Adipocyte (in vitro differentiated cells): Measurements from ENCODE around the gene DEPP1.

Experiments used
- DNase-seq: peaks from one replicate; pipeline ENCODE4 v3.0.0-alpha.2; 2015; ENCODE audit warnings: low read depth
- H3K27me3 ChIP-seq: replicated peaks from 2 replicates; pipeline ENCODE4 v1.7.0; 2013; ENCODE audit warnings: mild to moderate bottlenecking, low read length, moderate library complexity; ENCODE audit not compliant: control insufficient read depth, insufficient read depth
- H3K36me3 ChIP-seq: 2 replicates; pipeline ENCODE4 v1.7.0; 2013; ENCODE audit warnings: low read length, mild to moderate bottlenecking, moderate library complexity; ENCODE audit not compliant: control insufficient read depth, insufficient read depth, severe bottlenecking
- H3K4me1 ChIP-seq: 2 replicates; pipeline ENCODE4 v1.7.0; 2013; ENCODE audit warnings: mild to moderate bottlenecking, low read length, moderate library complexity; ENCODE audit not compliant: control insufficient read depth, insufficient read depth
- H3K4me3 ChIP-seq: 2 replicates; pipeline ENCODE4 v1.7.0; 2013; ENCODE audit warnings: mild to moderate bottlenecking, low read length, moderate library complexity
- H3K9ac ChIP-seq: 2 replicates; pipeline ENCODE4 v1.7.0; 2013; ENCODE audit warnings: mild to moderate bottlenecking, low read length, moderate library complexity
- H3K9me3 ChIP-seq: 2 replicates; pipeline ENCODE4 v1.7.0; 2013; ENCODE audit warnings: mild to moderate bottlenecking, low read length, moderate library complexity; ENCODE audit not compliant: control insufficient read depth

Gene DEPP1

DNA sequence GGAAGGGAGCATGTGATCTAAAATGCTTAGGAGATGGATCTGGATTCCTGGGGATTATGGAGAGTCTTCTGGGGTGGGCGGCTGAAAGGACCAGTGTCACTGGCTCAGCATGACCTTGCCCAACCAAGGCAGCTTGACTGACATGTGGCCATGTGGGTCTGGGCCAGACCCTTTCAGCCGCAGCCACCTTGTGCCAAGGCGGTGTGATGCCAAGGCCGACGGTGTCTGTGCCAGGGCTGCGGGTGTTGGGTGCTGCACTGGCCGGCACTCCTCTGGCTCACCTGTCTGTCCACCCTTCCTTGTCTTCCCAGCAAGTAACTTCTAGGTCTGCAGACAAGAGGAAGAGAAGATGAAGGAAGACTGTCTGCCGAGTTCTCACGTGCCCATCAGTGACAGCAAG, 8.8 kb downstream of the DEPP1 start:
- no peak overlapping the region for H3K9ac ChIP-seq
- no peaks in the 10 kb centered on the region for H3K27me3 ChIP-seq
- H3K36me3 ChIP-seq, result peaks cover 40% of the 10 kb centered on the region
- H3K9me3 ChIP-seq, result no peaks in the 10 kb centered on the region
- H3K4me3 ChIP-seq, result no peak overlapping the region
- DNase-seq, result no peak
- H3K4me1 ChIP-seq, result peaks cover 60% of the 10 kb centered on the region

DNA sequence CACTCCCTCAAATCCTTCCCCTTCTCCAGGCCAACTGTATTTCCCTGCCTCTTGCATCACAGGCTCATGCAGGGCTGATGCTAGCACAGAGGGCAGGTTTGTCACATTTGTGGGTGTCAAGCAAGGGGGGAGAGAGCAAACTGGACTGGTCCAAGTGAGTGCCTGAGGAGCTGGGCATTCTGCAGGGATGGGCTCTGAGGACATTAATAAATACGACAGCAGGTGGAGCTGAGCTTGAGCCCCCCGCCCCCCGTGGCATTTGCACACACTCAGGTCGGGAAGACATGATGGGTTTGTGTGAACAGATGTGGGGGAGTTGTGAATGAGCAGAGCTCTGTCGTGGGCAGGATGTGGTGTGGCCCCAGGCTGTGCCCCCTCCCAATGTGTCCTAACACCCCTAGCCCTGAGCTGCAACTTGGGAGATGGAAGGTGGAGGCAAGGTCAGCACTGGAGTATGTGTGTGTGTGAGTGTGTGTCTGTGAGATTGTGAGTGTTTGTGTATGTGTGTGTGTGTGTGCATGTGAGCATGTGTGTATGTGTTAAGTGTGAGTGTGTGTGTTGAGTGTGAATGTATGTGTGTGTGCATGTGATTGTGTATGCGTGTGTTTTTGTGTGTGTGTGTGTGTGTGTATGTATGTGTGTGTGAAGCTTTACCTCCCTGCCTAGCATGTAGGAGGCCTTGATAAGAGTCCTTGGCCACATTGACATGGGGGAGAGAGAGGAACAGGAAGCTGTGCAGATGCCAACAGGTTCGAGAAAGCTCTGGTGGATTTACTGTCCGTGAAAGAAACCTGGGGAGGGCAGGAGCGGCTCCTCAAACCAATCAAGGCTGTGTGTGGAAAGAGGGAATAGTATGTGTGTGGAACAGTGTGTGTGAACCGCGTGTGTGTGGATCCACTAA, 9.9 kb downstream of the DEPP1 start:
- H3K27me3 ChIP-seq, result no peaks in the 10 kb centered on the region
- no peak for DNase-seq
- H3K4me1 ChIP-seq, result peaks cover 60% of the 10 kb centered on the region
- H3K36me3 ChIP-seq, result peaks cover 40% of the 10 kb centered on the region
- peak overlapping the region; percentile 82 for H3K9ac ChIP-seq
- H3K9me3 ChIP-seq, result no peaks in the 10 kb centered on the region
- H3K4me3 ChIP-seq, result peak overlapping the region; percentile 51

- Histone ChIP-seq H3K36me3 (peaks cover 37% of the 10 kb centered on the region), H3K27me3 (no peaks in the 10 kb centered on the region), H3K4me1 (peaks cover 60% of the 10 kb centered on the region), H3K4me3 (peak overlapping the region; percentile 51), H3K9me3 (no peaks in the 10 kb centered on the region), H3K9ac (peak overlapping the region; percentile 82)
- DNase-seq, result peak; percentile 77
Observed at GRCh38 chr10:44968091-44968490, 10.5 kb downstream of the DEPP1 start.

DNA sequence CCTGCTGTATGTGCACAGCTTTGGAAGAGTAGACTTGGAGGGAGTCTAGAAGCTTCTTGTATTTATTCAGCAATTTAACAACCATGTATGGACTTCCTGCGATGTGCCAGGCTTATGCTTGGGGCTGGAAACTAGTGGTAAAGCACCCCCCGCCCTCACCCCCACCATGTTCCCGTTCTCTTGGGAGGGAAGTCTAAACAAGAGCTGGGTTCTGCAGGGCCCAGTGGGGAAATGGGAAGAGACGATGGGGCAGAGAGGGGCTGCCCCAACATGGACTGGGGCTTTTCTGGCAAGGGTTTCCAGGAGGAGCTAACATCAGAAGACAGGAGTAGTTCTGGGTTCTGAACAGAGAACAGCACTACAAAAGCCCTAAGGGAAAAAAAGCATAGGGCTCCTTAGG, 11.0 kb downstream of the DEPP1 start:
- Histone ChIP-seq H3K27me3 (no peaks in the 10 kb centered on the region), H3K4me3 (peak overlapping the region; percentile 51), H3K4me1 (peaks cover 63% of the 10 kb centered on the region), H3K36me3 (peaks cover 32% of the 10 kb centered on the region), H3K9ac (peak overlapping the region; percentile 82), H3K9me3 (no peaks in the 10 kb centered on the region)
- DNase-seq, result no peak

DNA sequence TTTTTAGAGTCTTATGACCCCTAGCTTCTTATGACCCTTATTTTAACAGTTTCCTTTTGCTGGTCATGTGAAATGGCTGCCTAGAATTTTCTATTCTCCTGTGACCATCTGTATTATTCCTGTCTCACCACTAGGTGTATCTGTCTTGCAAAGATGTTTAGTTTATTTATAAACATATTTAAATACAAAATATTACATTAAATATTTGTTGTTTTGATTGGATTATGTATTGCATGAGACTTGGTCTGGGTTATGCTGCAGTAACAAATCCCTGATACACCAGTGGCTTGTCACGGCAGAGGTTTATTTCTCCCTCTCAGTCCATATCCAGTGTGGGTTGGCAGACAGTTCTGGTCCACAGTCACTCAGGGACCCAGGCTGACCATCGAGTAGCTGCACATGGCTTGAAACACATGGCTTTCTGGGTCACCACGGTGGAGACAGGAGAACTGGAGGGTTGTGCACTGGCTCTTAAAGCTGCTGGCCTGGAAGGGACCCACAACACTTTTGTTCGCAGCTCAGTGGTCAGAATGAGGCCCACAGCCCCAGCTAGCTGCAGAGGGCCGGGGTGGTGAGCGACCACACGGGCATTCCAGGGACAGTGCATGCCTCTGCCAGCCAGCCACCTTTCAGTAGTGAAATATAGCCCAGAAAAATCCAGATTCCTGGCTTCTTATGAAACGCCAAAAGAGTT, 11.6 kb downstream of the DEPP1 start:
- peak; percentile 23 for DNase-seq
- Histone ChIP-seq H3K27me3 (no peaks in the 10 kb centered on the region), H3K9me3 (no peaks in the 10 kb centered on the region), H3K4me1 (peaks cover 70% of the 10 kb centered on the region), H3K4me3 (no peak overlapping the region), H3K36me3 (peaks cover 26% of the 10 kb centered on the region), H3K9ac (peak overlapping the region; percentile 82)

DNA sequence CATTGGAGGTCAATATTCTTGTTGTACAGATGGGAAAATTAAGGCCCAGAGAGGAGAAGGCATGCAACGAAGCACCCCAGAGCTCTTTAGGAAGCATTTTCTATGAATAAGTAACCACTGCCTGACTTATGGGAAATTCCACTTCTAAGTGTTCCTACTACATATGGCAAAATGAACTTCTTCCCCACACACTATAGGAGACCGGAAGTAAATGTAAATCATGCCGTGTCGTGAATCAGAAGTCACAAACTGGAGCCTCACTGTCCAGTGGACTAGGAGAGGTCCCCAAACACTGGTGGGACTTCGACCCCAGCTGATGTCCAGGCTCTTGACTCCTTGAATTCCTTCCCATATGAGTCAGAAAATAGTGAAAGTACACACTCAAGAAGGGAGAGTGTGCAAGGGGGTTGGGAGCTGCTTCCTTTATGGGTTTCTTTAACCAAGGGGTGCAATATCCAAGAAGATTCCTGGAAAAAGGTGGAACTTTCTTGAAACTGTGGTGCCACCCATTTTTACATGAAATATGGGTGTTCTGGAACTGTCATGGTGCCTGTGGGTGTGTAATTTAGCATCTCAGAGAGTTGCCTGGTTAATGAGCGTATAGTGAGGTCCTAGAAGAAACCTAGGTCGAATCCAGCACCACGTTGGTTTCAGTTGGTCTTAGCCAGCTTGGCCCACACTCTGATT, 12.3 kb downstream of the DEPP1 start:
- Histone ChIP-seq H3K4me3 (peak overlapping the region; percentile 35), H3K4me1 (peaks cover 76% of the 10 kb centered on the region), H3K36me3 (peaks cover 19% of the 10 kb centered on the region), H3K9ac (no peak overlapping the region), H3K9me3 (no peaks in the 10 kb centered on the region), H3K27me3 (no peaks in the 10 kb centered on the region)
- no peak for DNase-seq

- H3K9ac ChIP-seq, result no peak overlapping the region
- H3K27me3 ChIP-seq, result no peaks in the 10 kb centered on the region
- peaks cover 82% of the 10 kb centered on the region for H3K4me1 ChIP-seq
- H3K4me3 ChIP-seq, result no peak overlapping the region
- DNase-seq, result no peak
- peaks cover 13% of the 10 kb centered on the region for H3K36me3 ChIP-seq
- H3K9me3 ChIP-seq, result no peaks in the 10 kb centered on the region
Observed at GRCh38 chr10:44965651-44966097, 12.9 kb downstream of the DEPP1 start.

GRCh38 chr10:44965104-44965503, 13.5 kb downstream of the DEPP1 start:
- H3K9ac ChIP-seq, result peak overlapping the region; percentile 67
- no peak overlapping the region for H3K4me3 ChIP-seq
- no peaks in the 10 kb centered on the region for H3K9me3 ChIP-seq
- no peak for DNase-seq
- H3K36me3 ChIP-seq, result peaks cover 7% of the 10 kb centered on the region
- H3K4me1 ChIP-seq, result peaks cover 88% of the 10 kb centered on the region
- H3K27me3 ChIP-seq, result no peaks in the 10 kb centered on the region

DNA sequence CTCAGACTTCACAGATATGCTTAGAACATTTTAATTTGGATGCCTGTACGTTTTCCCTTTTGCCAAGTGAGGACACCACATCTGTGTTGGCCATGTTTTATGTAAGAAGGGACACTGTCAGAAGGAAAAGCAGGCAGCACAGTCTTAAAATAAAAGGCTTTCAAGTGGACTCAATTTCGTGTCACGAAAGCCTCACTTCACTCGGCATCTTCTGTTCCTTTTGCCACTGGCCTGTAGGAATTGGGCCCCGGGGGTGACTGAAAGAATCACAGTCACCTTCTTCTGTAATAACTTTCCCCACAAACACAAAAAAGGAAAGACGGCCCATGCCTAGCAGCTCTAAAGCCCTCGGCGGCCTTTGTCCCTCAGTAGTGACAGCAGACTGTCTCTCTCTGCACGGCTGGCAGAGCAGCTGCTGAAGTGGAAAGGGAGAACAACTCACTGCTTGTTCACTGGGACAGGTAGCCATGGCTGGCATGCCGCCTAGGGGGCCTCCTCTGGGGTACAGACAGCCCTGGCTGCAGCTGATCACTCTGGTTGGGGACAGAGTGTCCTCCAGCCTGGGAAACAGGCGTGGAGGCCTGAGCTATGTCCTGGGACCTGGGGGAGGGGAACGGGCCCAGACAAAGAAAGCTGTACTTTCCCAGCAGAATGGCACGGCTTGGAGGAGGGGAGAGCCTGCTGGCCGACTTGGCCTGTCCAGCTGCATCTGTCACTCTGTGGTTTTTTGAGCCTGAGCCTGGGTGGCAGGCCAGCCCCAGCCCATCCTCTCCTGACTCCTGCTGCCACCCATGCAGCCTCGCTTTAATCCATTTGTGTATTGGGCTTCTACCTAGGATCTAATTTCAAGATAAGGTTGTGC, 14.6 kb downstream of the DEPP1 start:
- H3K4me3 ChIP-seq, result peak overlapping the region; percentile 49
- H3K36me3 ChIP-seq, result no peaks in the 10 kb centered on the region
- H3K27me3 ChIP-seq, result no peaks in the 10 kb centered on the region
- no peaks in the 10 kb centered on the region for H3K9me3 ChIP-seq
- H3K9ac ChIP-seq, result peak overlapping the region; percentile 67
- H3K4me1 ChIP-seq, result peaks cover 86% of the 10 kb centered on the region
- peak; percentile 22 for DNase-seq

DNA sequence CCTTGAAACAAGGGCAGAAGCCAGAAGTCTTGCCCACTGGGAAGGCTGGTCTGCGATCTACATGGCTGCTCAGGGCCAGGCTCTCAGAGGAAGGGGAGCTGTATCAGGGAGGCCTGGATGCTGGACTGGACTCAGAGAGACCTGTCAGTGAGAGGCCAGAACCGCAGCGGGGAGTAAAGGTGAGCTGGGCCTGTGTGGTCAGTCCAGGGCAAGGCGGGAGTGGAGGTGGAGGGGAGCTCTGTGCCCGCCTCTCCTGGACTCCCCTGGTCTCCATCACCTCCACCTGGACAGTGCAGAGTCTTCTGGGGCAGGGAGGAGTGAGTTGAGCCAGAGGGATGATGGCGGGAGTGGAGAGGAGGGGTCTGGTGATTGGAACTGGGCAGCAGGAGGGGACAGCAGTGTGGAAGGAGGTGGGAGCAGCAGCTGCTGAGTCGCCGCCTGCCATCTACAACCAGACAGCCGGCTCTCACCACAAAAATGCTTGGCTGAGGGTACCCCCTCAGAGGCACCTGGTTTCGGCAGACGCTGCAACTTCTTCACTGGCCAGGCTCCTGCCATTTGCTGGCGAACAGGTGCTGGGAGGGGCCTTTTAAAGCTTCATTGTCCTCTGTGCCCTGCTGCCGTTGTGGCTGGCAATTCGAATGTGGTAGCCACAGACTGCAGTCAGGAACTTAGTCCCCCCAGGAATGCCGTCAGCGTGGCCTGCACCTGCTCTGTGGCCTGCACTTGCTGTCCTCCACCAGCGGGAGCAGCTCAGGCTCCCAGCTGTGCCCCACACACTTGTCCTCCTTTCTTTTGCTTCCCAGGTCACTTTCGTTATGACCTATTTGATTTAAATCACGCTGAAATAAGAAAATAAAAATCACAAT, 15.5 kb downstream of the DEPP1 start:
- Histone ChIP-seq H3K27me3 (no peaks in the 10 kb centered on the region), H3K4me1 (peaks cover 85% of the 10 kb centered on the region), H3K36me3 (no peaks in the 10 kb centered on the region), H3K9ac (peak overlapping the region; percentile 67), H3K4me3 (peak overlapping the region; percentile 88), H3K9me3 (no peaks in the 10 kb centered on the region)
- DNase-seq, result no peak
